Measurements from ENCODE around the gene RASSF8. TPM values are rescaled to one million over a fixed set of nuclear protein-coding genes. Genes with fewer than 3 reads are reported as not detected.

Gene RASSF8
- total and polyA plus RNA-seq, 9 of the 15 experiments (the other 6 are each of a cell fraction or from before 2014, with no cell fraction given): 0.01 to 0.36 (median 0.12) TPM; not detected in 1

DNA sequence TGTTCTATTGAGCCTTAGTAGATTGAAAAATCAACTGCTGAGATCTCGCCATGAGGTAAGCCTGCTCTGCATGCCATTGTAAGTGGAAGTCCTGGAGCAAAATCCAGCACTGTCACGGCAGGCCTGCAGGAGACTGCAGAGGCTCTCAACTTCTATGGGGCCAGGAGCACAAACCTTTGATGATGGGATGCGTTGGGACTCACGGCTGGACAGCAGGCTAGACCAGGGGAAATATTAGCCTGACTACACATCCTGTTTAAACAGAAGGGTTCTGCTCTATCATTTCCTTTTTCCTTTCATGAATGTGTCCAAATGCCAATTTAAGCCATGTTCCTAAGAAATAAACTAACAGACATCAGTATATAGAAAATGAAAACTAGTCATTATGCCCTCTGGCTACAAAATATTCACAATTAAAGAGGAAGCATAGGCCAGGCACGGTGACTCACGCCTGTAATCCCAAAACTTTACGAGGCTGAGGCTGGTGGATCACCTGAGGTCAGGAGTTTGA is 33.9 kb upstream of the RASSF8 start:
- H3K36me3 ChIP-seq (ENCODE audit: control insufficient read depth, insufficient read depth, low read length): no peaks in the 10 kb centered on the region
- no peak overlapping the region for H3K27ac ChIP-seq (ENCODE audit: extremely low read depth, low read depth, low read length)
- 0% methylated on average over 7 of the region's 7 CpGs for WGBS (ENCODE audit: insufficient coverage, low coverage, missing lambda C conversion rate)
- in situ Hi-C loops (cut with MboI): no loop called here
- POLR2A ChIA-PET: no interaction called here
- no peak overlapping the region for H3K9ac ChIP-seq (ENCODE audit: insufficient read depth in 1 of 2, low read depth in 2 of 2, low read length in 2 of 2)
- H2AFZ ChIP-seq (ENCODE audit: low read depth, low read length): no peak overlapping the region
- no TSS peak for BruUV-seq (replicated peaks)
- H4K20me1 ChIP-seq (replicated peaks; ENCODE audit: control insufficient read depth, insufficient read depth, low read length): no peaks in the 10 kb centered on the region
- CTCF ChIA-PET (ENCODE audit: low intra/inter-chr PET ratio): no interaction called here
- H3K9me3 ChIP-seq (replicated peaks; ENCODE audit: control insufficient read depth, insufficient read depth, low read depth, low read length): no peaks in the 10 kb centered on the region
- DNase-seq (ENCODE audit: extremely low read depth in 1 of 4, low spot score in 3 of 4): no peak
- intact Hi-C loops (cut with micrococcal nuclease): no loop called here
- FAIRE-seq: no peak
- no peaks in the 10 kb centered on the region for H3K79me2 ChIP-seq (ENCODE audit: control insufficient read depth, insufficient read depth, low read length)
- no peak overlapping the region for H3K4me3 ChIP-seq
- H3K27me3 ChIP-seq (ENCODE audit: control insufficient read depth in 2 of 2, insufficient read depth in 2 of 2, low read length in 2 of 2): no peaks in the 10 kb centered on the region; a peak in 1 of 5 replicates
- H3K4me2 ChIP-seq (ENCODE audit: insufficient read depth, low read length): no peak overlapping the region
- TF ChIP-seq SP1 (CRISPR knock-in tag; IDR thresholded peaks at IDR 0.05): no peak
- TF ChIP-seq RBM34 (IDR thresholded peaks at IDR 0.05; ENCODE audit: borderline replicate concordance, insufficient read depth, low read length): no peak
- TF ChIP-seq CBFA2T2 (conservative IDR thresholded peaks at IDR 0.05): no peak
- no peak for TF ChIP-seq MYC (IDR thresholded peaks at IDR 0.05; ENCODE audit: low read depth, low read length)
- no peak for TF ChIP-seq MYC (CRISPR knock-in tag; IDR thresholded peaks at IDR 0.05; ENCODE audit: borderline replicate concordance, low read depth)
- TF ChIP-seq ZNF3 (CRISPR knock-in tag; IDR thresholded peaks at IDR 0.05): no peak
- ATAC-seq: no peak
- no peaks in the 10 kb centered on the region for H3K4me1 ChIP-seq (replicated peaks in 1 of 2; ENCODE audit: control insufficient read depth in 2 of 2, insufficient read depth in 2 of 2, low read length in 2 of 2)
- H3K9me1 ChIP-seq (ENCODE audit: control insufficient read depth, insufficient read depth, low read length): no peaks in the 10 kb centered on the region

DNA sequence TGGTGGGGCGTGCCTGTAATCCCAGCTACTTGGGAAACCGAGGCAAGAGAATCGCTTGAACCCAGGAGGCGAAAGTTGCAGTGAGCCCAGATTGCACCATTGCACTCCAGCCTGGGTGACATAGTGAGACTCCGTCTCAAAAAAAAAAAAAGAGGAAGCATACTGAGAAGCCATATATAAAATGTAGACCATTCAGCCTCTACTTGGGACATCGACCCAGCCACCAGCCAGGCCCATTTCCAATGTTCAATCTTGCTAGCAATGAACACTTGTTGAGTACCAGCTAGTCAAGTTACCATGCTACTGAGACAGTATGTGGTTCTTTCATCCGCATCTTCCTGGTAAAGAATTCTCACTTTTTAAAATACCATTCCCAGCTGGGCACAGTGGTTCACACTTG is 33.4 kb upstream of the RASSF8 start:
- DNase-seq (ENCODE audit: extremely low read depth in 1 of 4, low spot score in 3 of 4): no peak
- Histone ChIP-seq H3K4me2 (ENCODE audit: insufficient read depth, low read length) (no peak overlapping the region), H3K4me3 (no peak overlapping the region), H4K20me1 (replicated peaks; ENCODE audit: control insufficient read depth, insufficient read depth, low read length) (no peaks in the 10 kb centered on the region), H2AFZ (ENCODE audit: low read depth, low read length) (no peak overlapping the region), H3K9me1 (ENCODE audit: control insufficient read depth, insufficient read depth, low read length) (no peaks in the 10 kb centered on the region), H3K9me3 (replicated peaks; ENCODE audit: control insufficient read depth, insufficient read depth, low read depth, low read length) (no peaks in the 10 kb centered on the region), H3K9ac (ENCODE audit: insufficient read depth in 1 of 2, low read depth in 2 of 2, low read length in 2 of 2) (no peak overlapping the region), H3K27me3 (ENCODE audit: control insufficient read depth in 2 of 2, insufficient read depth in 2 of 2, low read length in 2 of 2) (no peaks in the 10 kb centered on the region; a peak in 1 of 5 replicates), H3K4me1 (replicated peaks in 1 of 2; ENCODE audit: control insufficient read depth in 2 of 2, insufficient read depth in 2 of 2, low read length in 2 of 2) (no peaks in the 10 kb centered on the region), H3K79me2 (ENCODE audit: control insufficient read depth, insufficient read depth, low read length) (no peaks in the 10 kb centered on the region), H3K36me3 (ENCODE audit: control insufficient read depth, insufficient read depth, low read length) (no peaks in the 10 kb centered on the region), H3K27ac (ENCODE audit: extremely low read depth, low read depth, low read length) (no peak overlapping the region)
- intact Hi-C loops (cut with micrococcal nuclease): no loop called here
- no peak for TF ChIP-seq CBX3 (IDR thresholded peaks at IDR 0.05; ENCODE audit: borderline replicate concordance in 1 of 2, low read length in 2 of 2)
- no peak for TF ChIP-seq ZNF445 (CRISPR knock-in tag; IDR thresholded peaks at IDR 0.05; ENCODE audit: low read depth)
- no peak for TF ChIP-seq ZNF143 (CRISPR knock-in tag; IDR thresholded peaks at IDR 0.05)
- WGBS (ENCODE audit: insufficient coverage, low coverage, missing lambda C conversion rate): 3% methylated on average over 5 of the region's 7 CpGs
- BruUV-seq (replicated peaks): no TSS peak
- no peak for ATAC-seq
- POLR2A ChIA-PET: no interaction called here
- CTCF ChIA-PET (ENCODE audit: low intra/inter-chr PET ratio): no interaction called here
- FAIRE-seq: no peak
- in situ Hi-C loops (cut with MboI): no loop called here
